Measurements from ENCODE around the gene SLC30A2. TPM values are rescaled to one million over a fixed set of nuclear protein-coding genes. Genes with fewer than 3 reads are reported as not detected.

Gene SLC30A2
- total and polyA plus RNA-seq, 9 of the 15 experiments (the other 6 are each of a cell fraction or from before 2014, with no cell fraction given) = 0.01 to 0.18 (median 0.06) TPM; not detected in 3

GRCh38 chr1:26066160-26066559 is 20.2 kb upstream of the SLC30A2 start:
- WGBS (ENCODE audit: insufficient coverage, low coverage, missing lambda C conversion rate) = 76% methylated on average over 15 of the region's 15 CpGs
- peak overlapping the region; percentile 28; the same call in 1 of the 2 replicates for H3K4me2 ChIP-seq (ENCODE audit: insufficient read depth, low read length)
- CTCF ChIA-PET (ENCODE audit: low intra/inter-chr PET ratio) = no interaction called here
- ATAC-seq (no peak), FAIRE-seq (no peak), DNase-seq (ENCODE audit: extremely low read depth in 1 of 4, low spot score in 3 of 4) (no peak)
- H4K20me1 ChIP-seq (replicated peaks; ENCODE audit: control insufficient read depth, insufficient read depth, low read length) = no peaks in the 10 kb centered on the region
- peaks cover 46 to 53% of the 10 kb centered on the region in 2 experiments for H3K4me1 ChIP-seq (replicated peaks in 1 of 2; ENCODE audit: control insufficient read depth in 2 of 2, insufficient read depth in 2 of 2, low read length in 2 of 2)
- no peak overlapping the region for H3K4me3 ChIP-seq
- H3K27me3 ChIP-seq (ENCODE audit: control insufficient read depth in 2 of 2, insufficient read depth in 2 of 2, low read length in 2 of 2) = no peaks in the 10 kb centered on the region
- H3K9me3 ChIP-seq (replicated peaks; ENCODE audit: control insufficient read depth, insufficient read depth, low read depth, low read length) = no peaks in the 10 kb centered on the region
- intact Hi-C loops (cut with micrococcal nuclease) (no loop called here), in situ Hi-C loops (cut with MboI) (no loop called here)
- peak overlapping the region in 1 of 2 experiments; percentile 22; a peak in 2 of 4 replicates for H3K9ac ChIP-seq (ENCODE audit: insufficient read depth in 1 of 2, low read depth in 2 of 2, low read length in 2 of 2)
- no peaks in the 10 kb centered on the region for H3K36me3 ChIP-seq (ENCODE audit: control insufficient read depth, insufficient read depth, low read length)
- peak overlapping the region; percentile 67 for H2AFZ ChIP-seq (ENCODE audit: low read depth, low read length)
- H3K9me1 ChIP-seq (ENCODE audit: control insufficient read depth, insufficient read depth, low read length) = no peaks in the 10 kb centered on the region
- H3K27ac ChIP-seq (ENCODE audit: extremely low read depth, low read depth, low read length) = no peak overlapping the region
- H3K79me2 ChIP-seq (ENCODE audit: control insufficient read depth, insufficient read depth, low read length) = no peaks in the 10 kb centered on the region
- no TSS peak for BruUV-seq (replicated peaks)
- POLR2A ChIA-PET = interaction anchor here (0.7 to 4.2 kb wide), 5 partner anchors 12 to 108 kb away, joined by 3 to 28 read pairs (median 4); no protein-coding TSS in a partner anchor
- peak; percentile 90 for TF ChIP-seq ZBTB33 (CRISPR knock-in tag; IDR thresholded peaks at IDR 0.05)
- no peak for TF ChIP-seq THRA (IDR thresholded peaks at IDR 0.05)
- TF ChIP-seq NR2C2 (CRISPR knock-in tag; IDR thresholded peaks at IDR 0.05) = no peak
- TF ChIP-seq NR2C2 (tag; IDR thresholded peaks at IDR 0.05) = 0 out of 2 replicates have a peak, but pooled peaks have one; percentile 14
- no peak for TF ChIP-seq TOE1 (IDR thresholded peaks at IDR 0.05; ENCODE audit: borderline replicate concordance)
- TF ChIP-seq TOE1 (CRISPR knock-in tag; IDR thresholded peaks at IDR 0.05; ENCODE audit: borderline replicate concordance, low read depth) = no peak
- TF ChIP-seq SMAD1 (IDR thresholded peaks at IDR 0.05; ENCODE audit: low read depth, low read length, partially characterized antibody) = no peak
- no peak for TF ChIP-seq SP1 (CRISPR knock-in tag; IDR thresholded peaks at IDR 0.05)
- TF ChIP-seq ZNF507 (tag; conservative IDR thresholded peaks at IDR 0.05) = no peak
- TF ChIP-seq TCF7 (IDR thresholded peaks at IDR 0.05; ENCODE audit: borderline replicate concordance) = no peak
- TF ChIP-seq, protein P1, sequence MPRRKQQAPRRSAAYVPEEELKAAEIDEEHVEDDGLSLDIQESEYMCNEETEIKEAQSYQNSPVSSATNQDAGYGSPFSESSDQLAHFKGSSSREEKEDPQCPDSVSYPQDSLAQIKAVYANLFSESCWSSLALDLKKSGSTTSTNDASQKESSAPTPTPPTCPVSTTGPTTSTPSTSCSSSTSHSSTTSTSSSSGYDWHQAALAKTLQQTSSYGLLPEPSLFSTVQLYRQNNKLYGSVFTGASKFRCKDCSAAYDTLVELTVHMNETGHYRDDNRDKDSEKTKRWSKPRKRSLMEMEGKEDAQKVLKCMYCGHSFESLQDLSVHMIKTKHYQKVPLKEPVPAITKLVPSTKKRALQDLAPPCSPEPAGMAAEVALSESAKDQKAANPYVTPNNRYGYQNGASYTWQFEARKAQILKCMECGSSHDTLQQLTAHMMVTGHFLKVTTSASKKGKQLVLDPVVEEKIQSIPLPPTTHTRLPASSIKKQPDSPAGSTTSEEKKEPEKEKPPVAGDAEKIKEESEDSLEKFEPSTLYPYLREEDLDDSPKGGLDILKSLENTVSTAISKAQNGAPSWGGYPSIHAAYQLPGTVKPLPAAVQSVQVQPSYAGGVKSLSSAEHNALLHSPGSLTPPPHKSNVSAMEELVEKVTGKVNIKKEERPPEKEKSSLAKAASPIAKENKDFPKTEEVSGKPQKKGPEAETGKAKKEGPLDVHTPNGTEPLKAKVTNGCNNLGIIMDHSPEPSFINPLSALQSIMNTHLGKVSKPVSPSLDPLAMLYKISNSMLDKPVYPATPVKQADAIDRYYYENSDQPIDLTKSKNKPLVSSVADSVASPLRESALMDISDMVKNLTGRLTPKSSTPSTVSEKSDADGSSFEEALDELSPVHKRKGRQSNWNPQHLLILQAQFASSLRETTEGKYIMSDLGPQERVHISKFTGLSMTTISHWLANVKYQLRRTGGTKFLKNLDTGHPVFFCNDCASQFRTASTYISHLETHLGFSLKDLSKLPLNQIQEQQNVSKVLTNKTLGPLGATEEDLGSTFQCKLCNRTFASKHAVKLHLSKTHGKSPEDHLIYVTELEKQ (CRISPR knock-in tag; IDR thresholded peaks at IDR 0.05) = no peak
- no peak for TF ChIP-seq RHOXF2B (CRISPR knock-in tag; conservative IDR thresholded peaks at IDR 0.05)
- no peak for TF ChIP-seq NCOA2 (IDR thresholded peaks at IDR 0.05; ENCODE audit: partially characterized antibody in 2 of 2)
- TF ChIP-seq MXD1 (CRISPR knock-in tag; IDR thresholded peaks at IDR 0.05; ENCODE audit: borderline replicate concordance, poor library complexity, severe bottlenecking) = no peak
- TF ChIP-seq MXI1 (IDR thresholded peaks at IDR 0.05; ENCODE audit: low read depth, low read length) = no peak
